HG03060 (cell line): ENCODE results near the gene WDR53.
"Not testable (repeated sequence)": the region's sequence is repeated elsewhere in the genome, so short reads cannot be mapped to it uniquely, and the experiment has no call there.

Experiments used
- ATAC-seq: cut with Tn5 transposase; IDR thresholded peaks from one replicate; pipeline ENCODE4 v1.9.1; 2021; ENCODE audit warnings: low read depth, moderate number of reproducible peaks; ENCODE audit not compliant: unreplicated experiment

The WDR53 gene

DNA sequence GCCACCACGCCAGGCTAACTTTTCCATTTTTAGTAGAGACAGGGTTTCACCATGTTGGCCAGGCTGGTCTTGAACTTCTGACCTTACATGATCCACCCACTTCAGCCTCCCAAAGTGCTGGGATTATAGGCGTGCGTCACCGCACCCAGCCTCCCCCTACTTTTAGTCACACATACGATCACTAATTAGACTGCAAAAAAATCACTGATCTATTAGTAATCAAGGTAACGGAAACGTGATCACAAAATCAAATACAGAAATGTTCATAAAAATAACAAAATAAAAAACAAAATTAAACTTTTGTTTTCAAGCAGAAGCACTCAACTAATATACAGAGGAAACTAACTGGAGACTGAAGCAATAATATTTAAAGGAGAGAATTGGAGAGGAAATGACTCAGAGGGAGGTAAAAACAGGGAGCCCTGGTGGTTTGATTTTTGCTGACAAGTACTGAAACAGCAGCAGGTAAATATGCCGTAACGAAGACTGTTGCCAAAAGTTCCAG is 4.6 kb downstream of the WDR53 start:
- ATAC-seq, result no peak

DNA sequence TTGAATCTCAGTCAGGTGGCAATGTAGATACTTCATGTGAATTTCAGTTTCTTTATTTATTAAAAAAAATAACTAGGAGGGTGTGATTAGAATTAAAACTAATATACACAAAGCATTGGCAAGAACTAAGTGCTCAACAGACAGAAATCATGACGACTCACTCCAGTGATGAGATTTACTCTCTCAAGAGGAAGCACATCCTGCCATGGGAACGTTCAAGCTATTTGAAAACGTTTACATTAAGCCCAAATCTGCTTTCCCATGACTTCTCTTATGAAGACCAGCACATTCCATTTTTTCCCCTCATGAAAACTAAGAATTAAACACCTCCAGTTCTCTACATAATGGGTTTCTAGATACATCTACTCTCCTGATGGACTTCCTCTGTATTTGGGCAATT is 8.5 kb downstream of the WDR53 start:
- no peak for ATAC-seq

DNA sequence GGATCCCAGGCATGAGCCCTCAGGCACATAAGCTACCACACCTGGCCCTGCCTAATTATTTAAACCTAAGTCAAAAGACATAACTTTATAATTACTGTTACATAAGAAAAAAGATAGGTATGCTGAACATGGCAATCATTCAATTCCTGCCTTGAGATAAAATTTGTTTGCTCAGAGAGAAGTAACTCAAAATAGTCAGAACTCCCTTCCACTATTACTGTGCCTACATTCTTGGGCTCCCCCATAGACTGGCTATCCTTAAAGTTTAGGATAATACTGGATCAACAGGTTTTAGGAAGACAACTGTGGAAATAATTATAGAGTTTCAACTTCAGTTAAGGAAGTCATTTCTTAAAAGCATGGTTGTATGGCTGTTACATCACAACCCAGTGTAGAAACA is 9.9 kb downstream of the WDR53 start:
- ATAC-seq, result no peak

DNA sequence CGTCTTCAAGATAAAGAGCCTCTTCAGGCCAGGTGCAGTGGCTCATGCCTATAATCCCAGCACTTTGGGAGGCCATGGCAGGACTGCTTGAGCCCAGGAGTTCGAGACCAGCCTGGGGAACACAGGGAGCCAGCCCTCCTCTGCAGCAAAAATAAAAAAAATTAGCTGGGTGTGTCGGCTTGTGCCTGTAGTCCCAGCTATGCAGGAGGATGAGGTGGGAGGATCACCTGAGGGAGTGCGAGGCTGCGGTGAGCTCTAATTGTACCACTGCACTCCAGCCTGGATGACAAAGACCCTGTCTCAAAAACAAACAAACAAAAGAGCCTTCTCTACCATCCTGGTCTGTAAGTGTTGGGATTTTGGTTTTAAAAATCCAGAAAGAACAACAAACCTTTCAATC is 11.1 kb downstream of the WDR53 start:
- ATAC-seq, result no peak

DNA sequence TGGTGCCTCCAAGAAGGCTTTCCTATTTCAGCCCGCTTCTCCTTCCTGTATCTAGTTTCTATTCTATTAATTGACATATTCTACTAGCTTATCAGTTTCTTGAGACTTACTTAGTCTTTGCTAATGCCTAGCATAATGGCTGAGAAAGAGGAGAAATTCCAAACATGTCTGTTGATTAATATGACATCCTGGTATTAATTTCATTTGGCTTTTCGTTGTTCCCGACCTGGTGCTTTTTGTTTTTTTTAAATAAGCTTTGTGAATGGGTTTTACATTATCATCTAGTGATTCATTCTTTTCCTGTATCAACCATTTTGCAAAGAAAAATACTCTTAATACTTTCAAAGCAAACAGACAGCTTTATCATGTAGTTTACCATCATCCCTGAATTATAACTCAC is 13.1 kb downstream of the WDR53 start:
- no peak for ATAC-seq

DNA sequence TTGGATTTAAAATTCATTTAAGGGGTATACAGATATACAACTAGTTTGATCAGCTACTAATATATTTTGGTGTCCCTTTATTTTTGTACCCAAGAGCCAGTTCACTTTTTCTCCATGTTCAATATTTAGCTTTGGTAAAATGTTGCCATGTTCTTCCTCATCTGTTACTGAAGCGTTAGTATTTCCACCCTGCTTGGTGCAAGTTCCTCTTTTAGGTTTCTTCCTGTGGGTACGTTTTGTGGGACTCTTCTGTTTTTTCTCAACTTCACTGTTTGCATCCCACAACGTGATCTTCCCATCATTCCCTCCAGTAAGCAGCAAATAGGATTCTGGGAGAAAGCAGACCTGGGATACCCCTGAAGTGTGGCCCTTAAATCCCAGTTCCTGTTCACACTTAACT is 14.1 kb downstream of the WDR53 start:
- no peak for ATAC-seq

DNA sequence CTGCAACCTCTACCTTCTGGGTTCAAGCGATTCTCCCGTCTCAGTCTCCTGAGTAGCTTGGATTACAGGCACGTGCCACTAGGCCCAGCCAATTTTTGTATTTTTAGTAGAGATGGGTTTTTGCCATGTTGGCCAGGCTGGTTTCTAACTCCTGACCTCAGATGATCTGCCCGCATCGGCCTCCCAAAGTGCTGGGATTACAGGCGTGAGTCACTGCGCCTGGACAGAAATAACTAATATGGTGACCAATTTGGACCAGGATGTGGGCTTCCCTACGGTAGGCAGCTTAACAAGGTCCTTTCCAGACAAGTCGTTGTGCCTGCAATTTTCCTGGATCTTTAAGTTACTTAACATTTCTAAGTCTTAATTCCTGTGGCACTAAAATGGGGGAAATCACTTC is 14.8 kb downstream of the WDR53 start:
- no peak for ATAC-seq

DNA sequence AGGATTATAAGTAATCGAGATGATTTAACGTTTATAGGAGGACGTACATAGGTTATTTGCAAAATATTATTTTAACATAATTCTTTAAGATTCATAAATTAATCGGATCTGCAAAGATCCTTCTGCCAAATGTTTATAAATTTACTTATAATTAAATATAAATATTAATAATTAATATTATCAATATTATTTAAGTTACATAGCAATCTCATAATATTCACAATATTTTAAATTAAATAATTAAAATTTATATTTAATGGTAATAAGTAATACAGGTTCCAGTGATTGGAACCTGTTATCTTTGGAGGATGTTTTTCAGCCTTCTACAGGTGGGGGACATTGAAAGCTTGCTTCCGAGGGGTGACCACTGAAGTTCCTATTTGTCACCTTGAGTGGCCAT is 16.1 kb downstream of the WDR53 start:
- ATAC-seq, result no peak

DNA sequence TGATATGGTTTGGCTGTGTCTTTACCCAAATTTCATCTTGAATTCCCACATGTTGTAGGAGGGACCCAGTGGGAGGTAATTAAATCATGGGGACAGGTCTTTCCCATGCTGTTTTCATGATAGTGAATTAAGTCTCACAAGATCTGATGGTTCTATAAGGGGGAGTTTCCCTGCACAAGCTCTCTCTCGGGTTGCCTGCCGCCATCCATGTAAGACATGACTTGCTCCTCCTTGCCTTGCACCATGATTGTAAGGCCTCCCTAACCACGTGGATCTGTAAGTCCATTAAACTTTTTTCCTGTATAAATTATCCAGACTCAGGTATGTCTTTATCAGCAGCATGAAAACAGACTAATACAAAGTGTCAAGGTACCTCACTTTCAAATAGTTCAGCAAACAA is 18.2 kb downstream of the WDR53 start:
- not testable (repeated sequence) for ATAC-seq

DNA sequence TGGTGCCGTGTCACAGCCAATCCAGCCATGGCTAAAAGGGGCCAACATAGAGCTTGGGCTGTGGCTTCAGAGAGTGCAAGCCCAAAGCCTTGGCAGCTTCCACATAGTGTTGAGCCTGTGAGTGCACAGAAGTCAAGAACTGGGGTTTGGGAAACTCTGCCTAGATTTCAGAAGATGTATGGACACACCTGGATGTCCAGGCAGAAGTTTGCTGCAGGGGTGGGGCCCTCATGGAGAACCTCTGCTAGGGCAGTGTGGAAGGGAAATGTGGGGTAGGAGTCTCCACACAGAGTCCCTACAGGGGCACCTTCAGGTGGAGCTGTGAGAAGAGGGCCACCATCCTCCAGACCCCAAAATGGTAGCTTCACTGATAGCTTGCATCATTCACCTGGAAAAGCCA is 19.0 kb downstream of the WDR53 start:
- not testable (repeated sequence) for ATAC-seq

DNA sequence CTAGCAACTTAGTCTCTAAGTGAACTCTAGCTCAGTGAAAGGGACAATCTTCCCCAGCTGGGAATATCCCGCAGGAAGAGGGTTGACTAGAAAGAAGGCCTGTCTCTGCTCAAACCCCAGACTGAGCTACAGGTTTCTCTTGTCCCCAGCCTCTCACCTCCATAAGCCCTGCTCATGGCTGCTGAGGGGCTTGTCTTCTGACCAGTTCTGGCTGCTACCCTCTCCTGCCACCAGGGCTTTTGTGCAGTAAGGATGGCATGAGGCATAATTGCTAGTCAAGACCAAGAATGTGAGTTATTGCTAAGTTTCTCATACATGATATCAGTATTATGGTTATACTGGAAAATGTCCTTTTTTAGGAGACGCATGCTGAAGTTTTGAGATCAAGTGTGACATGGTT is 21.3 kb downstream of the WDR53 start:
- ATAC-seq, result no peak

DNA sequence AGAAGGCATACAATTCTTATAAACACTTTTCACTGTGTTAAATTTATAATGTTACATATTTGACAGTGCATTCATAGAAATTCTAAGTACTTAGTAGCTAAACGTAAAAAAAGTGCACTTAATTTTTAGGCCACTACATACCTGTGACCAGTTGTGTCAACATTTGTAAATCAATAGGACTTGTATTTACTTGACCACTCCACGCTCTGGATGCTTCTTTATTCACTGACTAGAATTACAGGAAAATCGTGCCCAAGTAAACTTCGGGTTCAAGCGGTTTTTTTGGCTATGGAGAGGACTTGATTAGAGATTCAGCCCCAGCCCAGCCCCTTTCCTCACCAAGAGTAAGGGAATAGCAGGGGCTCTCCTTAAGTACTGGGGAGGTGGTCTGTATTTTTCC is 21.8 kb downstream of the WDR53 start:
- no peak for ATAC-seq

DNA sequence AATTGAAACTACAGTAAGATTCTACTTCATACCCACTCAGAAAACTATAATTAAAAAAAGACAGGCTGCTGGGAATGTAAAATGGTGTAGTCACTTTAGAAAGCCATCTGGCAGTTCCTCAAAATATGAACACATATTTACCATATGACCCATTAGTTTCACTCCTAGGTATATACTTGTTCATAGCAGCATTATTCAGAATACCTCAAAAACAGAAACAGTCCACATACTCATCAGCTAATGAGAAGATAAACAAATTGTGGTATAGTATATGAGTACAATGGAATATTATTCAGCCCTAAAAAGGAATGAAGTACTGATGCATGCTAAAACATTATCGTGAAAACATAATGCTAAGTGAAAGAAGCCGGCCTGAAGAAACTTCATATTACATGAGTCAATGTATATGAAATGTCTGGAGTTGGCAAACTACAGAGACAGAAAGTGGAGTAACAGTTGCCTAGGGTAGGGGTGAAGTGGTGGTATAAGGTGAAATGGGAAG is 23.8 kb downstream of the WDR53 start:
- no peak for ATAC-seq

DNA sequence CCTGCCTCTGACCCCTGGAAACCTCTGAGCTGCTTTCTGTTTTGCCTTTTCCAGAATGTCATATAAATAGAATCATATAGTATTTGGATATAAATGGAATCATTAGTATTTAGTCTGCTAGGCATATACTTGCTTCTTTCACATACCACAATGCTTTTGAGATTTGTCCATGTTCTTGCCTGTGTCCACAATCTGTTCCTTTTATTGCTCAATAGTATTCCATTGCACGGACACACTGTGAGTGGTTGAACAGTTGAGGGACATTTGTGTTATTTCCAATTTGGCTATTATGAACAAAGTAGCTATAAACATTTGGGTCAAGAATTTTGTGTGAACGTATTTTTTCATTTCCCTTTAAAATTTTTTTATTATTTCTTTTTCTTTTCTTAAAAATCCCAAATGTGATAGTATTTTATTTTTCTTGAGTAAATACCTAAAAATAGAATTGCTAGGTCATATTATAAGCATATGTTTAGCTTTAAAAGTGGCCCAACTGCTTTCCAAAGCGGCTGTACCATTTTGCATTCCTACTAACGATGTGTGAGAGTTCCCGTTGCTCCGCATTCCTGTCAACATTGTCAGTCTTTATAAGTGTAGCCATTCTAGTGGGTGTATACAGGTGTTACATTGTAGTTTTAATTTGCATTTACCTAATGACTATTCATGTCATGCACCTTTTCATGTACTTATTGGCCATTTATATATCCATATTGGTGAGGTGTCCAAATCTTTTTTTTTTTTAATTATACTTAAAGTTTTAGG is 26.5 kb downstream of the WDR53 start:
- ATAC-seq, result no peak

DNA sequence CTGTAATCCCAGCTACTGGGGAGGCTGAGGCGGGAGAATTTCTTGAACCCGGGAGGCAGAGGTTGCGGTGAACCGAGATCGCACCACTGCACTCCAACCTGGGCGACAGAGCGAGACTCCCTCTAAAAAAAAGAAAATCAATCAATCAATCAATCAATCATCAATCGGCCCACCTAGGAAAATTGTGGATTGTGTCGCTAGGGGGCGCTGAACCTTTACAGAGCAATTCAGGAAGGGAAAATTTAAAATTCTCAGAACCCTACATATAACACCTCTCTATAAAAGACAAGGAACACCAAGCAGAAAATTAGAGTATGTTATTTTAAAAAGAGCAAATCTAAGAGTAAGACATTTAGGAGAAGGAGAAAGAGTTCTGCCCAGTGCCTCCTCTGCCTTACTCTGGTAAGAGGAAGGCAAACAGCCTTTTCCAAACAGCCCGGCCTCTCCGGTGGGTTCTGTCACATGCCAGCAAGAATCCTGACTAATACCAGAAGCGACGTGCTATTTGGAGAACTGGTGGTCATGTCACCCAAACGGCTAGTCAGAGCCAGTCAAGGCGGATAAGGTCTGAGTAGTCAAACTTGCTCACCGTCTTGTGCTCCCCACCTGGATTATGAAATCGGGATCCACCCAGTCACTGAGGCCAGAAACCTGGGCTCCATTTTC is 30.9 kb downstream of the WDR53 start:
- ATAC-seq, result no peak

DNA sequence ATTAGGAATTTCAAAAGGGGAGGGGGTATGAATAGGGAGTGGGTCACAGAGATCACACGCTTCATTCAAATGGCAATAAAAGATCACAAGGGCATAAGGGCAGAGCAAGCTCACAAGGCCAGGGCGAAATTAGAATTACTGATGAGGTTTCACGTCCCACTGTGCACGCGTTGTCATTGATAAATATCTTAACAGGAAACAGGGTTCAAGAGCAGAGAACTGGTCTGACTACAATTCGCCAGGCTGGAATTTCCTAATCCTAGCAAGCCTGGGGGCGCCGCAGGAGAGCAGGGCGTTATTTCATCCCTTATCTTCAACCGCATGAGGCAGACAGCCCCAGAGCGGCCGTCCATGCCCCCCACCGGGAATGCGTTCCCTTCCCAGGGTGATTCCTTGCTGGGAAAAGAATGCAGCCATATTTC is 35.1 kb downstream of the WDR53 start:
- ATAC-seq, result no peak

DNA sequence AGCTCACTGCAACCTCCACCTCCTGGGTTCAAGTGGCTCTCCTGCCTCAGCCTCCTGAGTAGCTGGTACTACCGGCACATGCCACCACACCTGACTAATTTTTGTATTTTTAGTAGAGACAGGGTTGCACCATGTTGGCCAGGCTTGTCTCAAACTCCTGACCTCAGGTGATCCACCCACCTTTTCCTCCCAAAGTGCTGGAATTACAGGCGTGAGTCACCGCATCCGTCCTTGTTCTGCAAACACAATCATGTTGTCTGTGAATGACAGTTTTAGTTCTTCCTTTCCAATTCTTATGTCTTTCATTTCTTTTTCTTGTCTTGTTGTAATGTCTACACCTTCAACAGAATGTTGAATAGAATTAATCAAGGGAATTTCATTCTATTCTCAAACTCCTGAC is 36.9 kb downstream of the WDR53 start:
- no peak for ATAC-seq

DNA sequence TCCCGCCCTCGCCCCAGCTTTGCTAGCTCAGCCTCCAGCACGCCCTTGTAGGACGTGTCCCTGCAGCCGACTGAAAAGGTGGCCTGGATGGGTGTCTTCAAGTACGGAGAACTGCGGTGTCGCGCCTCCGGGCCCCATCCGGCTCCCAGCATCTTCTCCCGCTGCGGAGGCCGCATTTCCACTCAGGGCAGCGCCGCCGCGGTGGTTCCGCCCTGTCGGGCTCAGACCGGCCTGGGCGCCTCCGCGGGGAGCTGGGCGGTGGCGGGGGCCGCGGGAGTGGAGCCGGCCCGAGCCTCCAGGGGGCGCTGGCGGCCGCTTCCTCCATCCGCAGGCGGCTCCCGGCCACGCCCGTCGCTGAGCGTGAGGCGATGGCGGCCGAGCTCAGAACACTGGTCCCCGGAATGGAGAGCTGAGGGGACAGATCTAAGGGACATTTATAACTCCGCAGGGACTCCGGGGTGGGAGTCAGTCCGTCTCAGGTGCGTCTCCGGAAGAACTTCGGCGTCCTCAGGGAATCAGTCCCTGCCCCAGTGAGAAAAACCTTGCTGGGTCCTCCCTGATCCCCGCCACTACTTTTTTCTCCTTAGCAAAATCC is 39.6 kb downstream of the WDR53 start:
- no peak for ATAC-seq

DNA sequence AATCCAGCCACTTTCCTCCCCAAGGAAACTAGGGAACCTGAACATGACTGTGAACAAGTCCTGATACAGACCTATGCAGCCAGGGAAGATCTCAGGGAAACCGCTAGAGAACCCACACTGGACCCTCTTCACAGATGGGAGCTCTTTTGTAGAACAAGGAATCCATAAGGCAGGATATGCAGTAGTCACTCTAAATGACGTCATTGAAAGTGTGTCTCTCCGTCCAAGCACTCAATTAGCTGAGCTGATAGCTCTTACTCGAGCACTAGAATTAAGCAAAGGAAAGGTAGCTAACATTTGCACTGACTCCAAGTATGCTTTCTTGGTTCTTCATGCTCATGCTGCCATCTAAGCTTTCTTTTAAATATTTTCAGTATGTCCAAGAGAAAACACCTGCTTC is 43.2 kb downstream of the WDR53 start:
- no peak for ATAC-seq

DNA sequence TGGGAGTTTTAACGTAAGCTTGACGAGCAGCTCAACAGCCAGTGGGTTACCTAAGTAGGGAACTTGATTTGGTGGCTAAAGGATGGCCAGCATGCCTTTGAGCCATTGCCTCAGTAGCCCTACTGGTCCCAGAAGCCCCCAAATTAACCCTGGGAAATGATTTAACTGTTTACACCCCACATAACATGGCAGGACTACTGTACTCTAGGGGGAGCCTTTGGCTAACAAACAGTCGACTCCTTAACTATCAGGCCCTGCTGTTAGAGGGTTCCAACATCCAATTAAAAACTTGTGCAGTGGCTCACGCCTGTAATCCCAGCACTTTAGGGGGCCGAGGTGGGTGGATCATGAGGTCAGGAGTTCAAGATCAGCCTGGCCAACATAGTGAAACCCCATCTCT is 43.8 kb downstream of the WDR53 start:
- ATAC-seq, result no peak

DNA sequence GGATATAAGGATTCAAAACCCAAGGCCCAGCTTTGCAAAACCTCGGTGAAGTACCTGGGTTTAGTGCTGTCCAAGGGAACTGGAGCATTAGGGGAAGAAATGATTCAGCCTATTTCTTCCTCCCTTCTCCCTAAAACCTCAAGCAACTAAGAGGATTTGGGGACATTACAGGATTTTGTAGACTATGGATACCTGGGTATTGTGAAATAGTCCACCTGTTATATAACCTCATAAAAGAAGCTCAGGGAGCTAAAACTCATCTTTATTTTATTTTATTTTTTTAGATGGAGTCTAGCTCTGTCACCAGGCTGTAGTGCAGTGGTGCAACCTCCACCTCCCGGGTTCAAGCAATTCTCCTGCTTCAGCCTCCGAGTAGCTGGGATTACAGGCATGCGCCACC is 44.5 kb downstream of the WDR53 start:
- no peak for ATAC-seq

DNA sequence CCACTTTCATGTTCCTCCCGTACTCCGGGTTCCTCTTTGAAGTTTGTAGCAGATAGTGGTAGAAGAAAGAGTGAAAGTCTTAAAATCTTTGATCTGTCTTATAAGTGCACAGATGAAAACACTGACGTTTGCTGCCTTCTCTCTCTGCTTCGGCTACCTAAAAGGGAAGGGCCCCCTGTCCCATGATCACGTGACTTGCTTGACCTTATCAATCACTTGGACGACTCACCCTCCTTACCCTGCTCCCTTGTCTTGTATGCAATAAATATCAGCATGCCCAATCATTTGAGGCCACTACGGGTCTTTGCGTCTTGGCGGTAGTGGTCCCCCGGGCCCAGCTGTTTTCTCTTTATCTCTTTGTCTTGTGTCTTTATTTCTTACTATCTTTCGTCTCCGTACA is 47.1 kb downstream of the WDR53 start:
- ATAC-seq, result not testable (repeated sequence)
